Hematopoietic multipotent progenitor cell treated with erythropoietin and hydrocortisone succinate and interleukin-3 and kit ligand, for 17 days (in vitro differentiated cells): ENCODE data around the gene SLC39A6.
"Not testable (repeated sequence)": the region's sequence is repeated elsewhere in the genome, so short reads cannot be mapped to it uniquely, and the experiment has no call there.

ENCODE experiments used
- DNase-seq: peaks from one replicate; pipeline ENCODE4 v3.0.0-alpha.2; 2015; ENCODE audit warnings: low spot score

Gene SLC39A6

DNA sequence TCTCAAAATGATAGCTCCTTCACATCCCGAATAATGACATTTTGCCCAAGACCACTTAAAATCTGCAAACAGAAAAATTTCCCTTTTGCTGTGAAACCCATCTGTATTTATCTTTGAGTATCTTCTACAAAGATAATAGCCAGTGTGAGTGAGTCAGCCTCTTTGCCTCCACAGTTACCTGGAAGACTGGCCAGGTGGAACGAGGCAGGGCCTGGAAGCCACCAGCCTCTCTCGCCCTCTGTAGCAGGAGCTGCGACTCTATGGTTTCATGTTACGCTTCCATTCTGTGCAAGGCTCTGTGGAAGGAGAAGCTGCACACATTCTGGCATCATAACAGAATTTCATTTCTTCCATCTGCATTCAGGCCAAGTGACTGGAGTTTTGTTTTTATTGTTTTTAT, 10.1 kb upstream of the SLC39A6 start:
- no peak for DNase-seq

DNA sequence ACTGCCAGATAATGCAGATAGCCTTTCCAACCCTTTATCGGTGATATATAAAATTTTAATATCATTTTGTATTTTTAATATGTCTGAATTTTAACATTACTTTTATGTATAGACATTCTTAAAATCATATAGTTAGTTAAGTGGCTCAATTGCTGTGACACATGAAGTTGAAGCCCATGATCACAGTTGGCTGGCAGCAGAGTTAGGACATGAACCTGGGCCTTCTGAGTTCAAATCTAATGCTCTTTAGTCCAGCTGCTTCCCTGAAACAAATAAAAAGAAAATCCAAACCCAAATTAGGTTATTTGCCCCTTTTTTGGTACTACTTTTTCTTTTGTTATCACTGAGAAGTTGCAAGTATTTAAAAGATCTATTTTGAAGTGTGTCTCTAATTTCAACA, 6.1 kb upstream of the SLC39A6 start:
- DNase-seq, result no peak

- DNase-seq, result no peak
These were observed 3.6 kb upstream of the SLC39A6 start for GRCh38 chr18:36132756-36133155.

GRCh38 chr18:36131692-36132483, 2.7 kb upstream of the SLC39A6 start:
- no peak for DNase-seq

- DNase-seq, result no peak
These were observed 1.9 kb upstream of the SLC39A6 start for GRCh38 chr18:36130883-36131653.

GRCh38 chr18:36130039-36130831, 1.1 kb upstream of the SLC39A6 start:
- DNase-seq, result no peak

DNA sequence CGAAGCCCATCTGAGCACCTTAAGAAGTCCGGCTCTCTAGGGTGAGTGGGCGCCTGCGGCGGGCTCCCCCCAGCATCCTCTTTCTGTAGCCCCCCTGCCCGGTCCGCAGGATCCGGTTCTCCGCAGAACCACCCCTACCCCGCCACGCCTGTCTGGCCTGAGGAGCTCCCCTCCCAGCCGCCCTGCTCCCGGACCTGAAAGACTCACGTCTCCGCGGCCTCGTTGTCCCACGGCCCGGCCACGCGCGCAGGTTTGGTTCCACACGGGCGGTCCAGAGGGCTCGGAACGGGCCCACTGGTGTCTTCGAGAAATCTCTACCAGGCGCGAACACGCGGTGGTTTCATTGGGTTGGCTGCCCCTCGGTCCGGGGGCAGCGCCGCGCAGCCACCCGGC, 237 bp downstream of the SLC39A6 start:
- DNase-seq, result no peak

DNA sequence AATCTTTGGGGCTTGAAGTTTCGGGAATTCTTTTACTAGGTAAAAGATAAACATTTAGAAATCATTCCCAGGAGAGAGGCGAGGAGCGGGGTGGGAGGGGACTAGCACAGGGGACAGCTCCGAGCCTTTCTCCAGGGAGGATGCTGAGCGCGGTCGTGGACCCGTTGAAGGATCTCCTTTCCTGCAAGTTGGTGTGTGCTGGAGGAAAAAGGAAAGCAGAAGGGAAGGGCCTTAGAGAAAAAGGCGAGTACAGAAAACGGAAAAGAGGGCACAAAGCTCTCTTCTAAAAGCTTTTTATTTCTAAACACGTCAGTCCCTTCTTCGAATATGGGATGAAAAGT, 640 bp downstream of the SLC39A6 start:
- no peak for DNase-seq

- no peak for DNase-seq
These were observed 1.2 kb downstream of the SLC39A6 start for GRCh38 chr18:36127836-36128529.

GRCh38 chr18:36126668-36127067, 2.5 kb downstream of the SLC39A6 start:
- no peak for DNase-seq

GRCh38 chr18:36124841-36125240, 4.3 kb downstream of the SLC39A6 start:
- no peak for DNase-seq

DNA sequence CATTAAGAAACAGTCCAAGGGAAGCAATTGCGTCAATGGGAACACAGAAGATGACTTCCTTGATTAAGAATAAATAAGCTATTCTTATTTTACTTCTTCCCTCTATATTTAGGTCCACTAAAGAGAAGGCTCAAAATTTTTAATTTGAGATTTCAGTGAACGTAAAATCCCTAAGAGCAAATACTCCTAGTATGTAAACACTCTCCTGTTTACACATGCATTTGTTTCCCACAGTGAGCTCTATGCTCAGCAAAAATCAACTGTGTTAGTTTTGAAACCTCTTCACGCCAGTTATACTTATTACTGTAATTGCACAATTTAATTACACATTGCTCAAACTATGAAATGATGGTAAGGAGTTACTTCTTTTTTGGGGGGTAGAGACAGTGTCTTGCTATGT, 8.8 kb downstream of the SLC39A6 start:
- DNase-seq, result no peak

DNA sequence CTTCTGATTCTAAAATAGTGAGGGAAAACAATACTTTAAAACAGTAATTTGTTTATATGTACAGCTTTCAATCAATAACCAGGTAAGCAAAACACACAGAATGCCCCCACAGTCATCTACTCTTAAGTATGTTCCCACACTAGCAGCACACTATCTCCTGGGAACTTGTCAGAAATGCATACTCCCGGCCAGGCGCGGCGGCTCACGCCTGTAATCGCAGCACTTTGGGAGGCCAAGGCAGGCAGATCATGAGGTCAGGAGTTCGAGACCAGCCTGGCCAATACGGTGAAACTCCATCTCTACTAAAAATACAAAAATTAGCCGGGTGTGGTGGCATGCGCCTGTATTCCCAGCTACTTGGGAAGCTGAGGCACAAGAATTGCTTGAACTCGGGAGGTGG, 12.4 kb downstream of the SLC39A6 start:
- DNase-seq, result not testable (repeated sequence)

GRCh38 chr18:36114738-36115137, 14.4 kb downstream of the SLC39A6 start:
- DNase-seq, result no peak

DNA sequence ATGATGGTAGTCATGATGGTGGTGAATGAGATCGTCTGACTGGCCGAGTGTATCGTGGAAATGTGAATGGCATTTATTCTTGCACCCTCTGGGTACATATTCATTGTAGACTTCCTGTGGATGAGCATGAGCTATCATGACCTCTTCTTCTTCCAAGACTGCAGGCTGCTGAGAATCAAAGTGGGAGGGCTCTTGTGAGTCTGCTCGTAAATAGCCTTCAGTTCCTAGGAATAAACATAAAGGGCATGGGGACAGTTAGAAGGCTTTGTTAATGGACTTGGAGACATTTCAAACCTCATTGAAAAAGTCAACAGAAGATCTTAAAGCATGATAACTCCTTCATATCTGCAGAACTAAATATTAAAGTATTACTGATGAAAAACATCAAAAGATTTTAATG, 14.9 kb downstream of the SLC39A6 start:
- DNase-seq, result no peak

- no peak for DNase-seq
These were observed 16.8 kb downstream of the SLC39A6 start for GRCh38 chr18:36112302-36112701.

DNA sequence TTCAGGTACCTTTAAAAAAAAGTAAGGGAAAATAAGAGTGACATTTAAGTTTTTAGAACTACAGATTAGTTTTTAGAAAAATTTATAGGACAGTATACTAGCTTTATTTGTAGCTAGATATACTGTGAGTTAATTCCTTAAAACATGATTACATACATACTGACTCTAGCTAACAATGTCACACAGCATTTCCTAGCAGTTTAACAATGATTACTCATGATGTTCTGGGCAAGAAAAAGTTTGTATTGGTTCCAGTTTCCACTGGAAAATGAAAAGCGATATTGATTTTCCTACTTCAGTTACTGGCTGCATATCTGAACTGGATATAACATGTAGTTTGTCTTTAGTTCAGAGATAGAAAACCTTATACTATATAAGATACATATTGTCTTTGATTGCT, 19.4 kb downstream of the SLC39A6 start:
- no peak for DNase-seq

DNA sequence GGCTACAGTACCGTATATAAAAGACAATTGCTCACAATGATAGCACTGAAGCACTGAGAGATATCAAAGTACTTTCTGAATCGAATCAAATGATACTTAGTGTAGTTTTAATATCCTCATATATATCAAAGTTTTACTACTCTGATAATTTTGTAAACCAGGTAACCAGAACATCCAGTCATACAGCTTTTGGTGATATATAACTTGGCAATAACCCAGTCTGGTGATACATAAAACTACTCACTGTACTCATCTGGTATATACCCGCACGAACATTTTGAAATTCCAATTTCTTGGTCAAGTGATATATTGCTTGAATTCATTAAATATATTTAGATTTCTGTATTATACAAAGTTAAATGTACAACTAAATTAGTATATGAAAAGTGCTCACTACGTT, 20.5 kb downstream of the SLC39A6 start:
- DNase-seq, result no peak

DNA sequence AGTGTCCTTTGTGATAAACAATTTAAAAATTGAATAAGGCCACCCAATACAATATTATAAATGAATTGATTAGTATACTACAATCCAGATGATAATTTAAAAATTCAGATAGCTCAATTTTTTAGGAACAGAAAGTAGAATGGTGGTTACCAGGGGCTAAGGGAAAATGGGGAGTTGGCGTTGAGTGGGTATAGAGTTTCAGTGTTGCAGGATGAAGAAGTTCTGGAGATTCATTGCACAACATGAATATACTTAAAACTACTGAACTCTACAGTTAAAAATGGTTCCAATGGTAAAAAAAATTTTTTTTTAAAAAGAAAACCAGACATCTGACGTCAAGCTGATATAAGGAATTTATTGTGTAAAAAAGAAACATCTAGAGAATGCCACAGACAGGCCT, 20.9 kb downstream of the SLC39A6 start:
- DNase-seq, result no peak

DNA sequence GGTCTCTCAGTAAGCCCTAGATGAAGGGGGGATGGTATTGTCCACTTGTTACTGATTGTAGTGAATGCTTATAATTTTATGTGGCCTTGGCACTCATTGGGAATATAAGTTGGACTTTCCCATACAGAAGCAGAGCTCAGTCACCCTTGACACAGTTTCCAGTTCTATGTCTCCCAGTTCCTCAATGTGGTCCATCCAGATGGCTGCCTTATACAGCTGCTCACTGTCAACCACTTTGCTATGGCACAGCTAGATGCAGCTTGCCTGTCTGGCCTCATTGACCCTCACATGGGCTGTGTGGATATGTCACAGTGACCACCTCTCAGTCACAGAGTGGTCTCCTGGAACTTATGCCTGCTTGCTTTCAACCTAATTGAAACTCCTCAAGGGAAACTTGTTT, 21.7 kb downstream of the SLC39A6 start:
- DNase-seq, result no peak

GRCh38 chr18:36104749-36105148, 24.4 kb downstream of the SLC39A6 start:
- no peak for DNase-seq

DNA sequence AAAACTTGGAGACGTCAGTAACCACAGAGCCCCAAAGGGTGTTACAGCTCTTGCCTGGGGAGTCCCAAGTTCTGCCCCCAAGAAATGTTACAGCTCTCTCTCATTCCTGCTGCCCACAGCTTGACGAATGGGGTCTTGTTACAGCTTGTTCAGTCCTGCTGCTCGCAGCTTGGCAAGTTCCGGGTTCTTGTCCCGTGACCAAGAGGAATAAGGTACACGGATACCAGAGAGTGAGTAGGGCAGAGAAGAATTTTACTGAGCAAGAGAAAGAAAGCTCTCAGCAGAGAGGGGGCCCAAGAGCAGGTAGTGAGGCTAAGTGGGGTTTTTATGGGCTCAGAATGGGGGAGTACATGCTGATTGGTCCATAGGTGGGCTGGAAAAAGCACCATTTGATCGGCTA, 27.2 kb downstream of the SLC39A6 start:
- DNase-seq, result no peak
